Central memory CD4-positive, alpha-beta T cell (primary cell): ENCODE measurements around the gene TBC1D2.

ENCODE experiments used
- DNase-seq: peaks from one replicate; pipeline ENCODE4 v3.0.0; 2022

The TBC1D2 gene

DNA sequence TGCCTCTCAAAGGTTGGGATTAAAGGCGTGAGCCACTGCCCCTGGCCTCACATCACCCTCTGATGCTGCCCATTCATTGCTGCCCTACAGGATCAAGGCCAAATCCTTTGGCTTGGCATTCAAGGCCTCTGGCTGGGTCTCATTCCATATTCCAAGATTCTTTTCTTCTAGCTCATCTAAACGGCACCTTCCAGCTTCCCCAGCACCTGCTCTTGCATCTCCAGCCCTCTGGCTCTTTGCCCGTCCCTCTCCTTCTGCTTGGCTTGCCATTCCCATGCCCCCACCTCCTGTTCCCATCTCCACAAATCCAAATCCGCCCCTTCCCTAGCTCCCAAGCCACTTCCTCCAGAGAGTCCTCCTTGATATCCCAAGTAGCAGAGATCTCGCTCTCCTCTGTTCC lies 96.1 kb downstream of the TBC1D2 start:
- no peak for DNase-seq

DNA sequence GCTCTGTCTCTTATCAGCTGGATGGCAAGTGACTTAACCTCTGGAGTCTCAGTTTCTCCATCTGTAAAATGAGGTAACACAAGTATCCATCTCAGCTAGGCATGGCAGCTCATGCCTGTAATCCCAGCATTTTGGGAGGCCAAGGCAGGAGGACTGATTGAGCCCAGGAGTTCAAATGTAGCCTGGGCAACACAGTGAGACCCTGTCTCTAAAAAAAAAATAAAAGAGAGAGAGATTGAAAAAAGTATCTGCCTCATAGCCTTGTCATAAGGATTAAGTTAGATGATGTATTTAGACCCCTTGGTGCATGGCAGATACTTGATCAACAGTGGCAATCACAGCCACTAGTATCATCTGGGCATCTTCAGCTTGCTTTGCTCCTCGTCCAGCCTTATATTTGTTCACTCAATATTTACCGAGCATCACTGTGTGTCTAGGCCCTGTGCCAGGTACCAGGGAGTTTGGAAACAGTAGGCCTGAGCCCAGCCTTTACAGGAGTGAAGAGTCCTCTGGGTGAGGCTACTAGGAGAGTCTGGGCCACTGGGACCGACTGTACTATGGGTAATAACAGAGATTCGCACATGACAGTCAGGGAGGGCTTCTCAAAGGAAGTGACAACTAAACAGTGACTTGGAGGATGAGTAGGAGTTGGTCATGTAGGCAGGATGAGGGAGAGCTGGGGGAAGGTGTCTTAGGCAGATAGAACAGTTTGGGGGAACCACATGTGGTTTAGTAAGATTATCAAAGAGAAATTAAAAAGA lies 97.2 kb downstream of the TBC1D2 start:
- DNase-seq, result no peak

DNA sequence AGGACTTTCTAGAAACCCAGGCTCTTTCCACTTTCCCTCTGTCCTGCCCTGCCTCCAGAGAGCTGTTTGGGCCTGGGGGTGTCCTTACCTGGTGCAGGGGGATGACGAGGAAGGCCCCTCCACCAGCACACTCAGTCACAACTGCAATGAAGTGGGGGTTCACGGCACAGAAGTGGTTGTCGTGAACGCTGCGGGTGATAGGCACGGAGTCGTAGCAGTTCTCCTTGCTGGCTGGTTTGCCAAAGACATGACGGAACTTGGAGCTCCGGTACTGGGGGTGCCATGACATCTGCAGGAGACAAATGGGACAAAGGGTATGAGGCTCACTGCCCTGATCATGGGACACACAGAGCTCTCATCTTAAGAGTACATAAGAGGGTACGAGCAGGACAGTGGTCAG lies 98.1 kb downstream of the TBC1D2 start:
- no peak for DNase-seq

DNA sequence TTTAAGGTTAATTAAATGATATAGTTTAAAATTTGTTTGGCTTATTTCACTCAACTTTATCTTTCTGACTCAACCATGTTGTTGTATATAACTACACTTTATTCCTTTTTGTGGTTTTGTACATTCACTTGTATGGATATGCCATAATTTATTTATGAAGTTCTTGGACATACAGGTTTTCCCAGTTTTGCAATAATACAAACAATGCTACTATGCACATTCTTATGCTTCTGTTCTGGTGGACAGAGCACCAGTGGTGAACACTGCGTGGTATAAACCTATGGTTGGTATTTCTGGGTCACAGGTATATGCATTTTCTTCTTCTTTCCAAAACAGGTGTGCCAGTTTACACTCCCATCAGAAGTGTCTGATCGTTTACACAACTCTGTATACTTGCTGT lies 100.8 kb downstream of the TBC1D2 start:
- no peak for DNase-seq

DNA sequence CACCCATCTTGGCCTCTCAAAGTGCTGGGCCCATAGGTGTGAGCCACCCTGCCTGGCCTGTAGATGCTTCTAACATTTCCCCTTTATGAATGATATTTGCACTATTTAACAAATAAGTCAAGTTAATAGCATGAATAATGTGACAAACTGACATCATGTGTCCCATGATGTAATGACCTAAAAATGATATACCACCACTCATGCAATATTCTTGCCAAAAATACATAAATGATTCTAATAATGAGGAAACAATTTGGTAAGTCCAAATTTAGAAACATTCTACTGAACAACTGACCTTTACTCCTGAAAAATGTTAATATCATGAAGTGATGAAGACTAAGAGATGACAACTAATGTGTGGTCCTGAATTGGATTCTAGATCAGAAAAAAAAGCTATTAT lies 102.9 kb downstream of the TBC1D2 start:
- DNase-seq, result no peak

DNA sequence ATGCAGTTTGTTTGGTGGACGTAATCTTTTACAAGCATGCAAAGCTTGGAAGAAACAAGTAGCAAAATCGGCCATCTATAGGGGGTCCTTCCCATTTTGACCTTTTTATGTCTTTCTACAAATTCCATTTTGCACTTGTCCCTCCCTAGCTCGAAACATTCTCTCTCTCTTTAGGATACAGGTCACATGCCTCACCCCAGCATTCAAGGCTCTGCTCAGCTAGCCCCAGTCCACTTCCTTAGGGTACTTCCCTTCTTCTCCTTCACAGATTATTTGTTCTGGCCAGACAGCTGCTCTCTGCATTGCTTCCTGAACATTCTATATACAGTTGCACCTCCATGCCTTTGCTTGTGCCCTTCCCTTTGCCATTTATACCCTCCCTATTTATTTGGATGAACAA lies 104.7 kb downstream of the TBC1D2 start:
- DNase-seq, result no peak

DNA sequence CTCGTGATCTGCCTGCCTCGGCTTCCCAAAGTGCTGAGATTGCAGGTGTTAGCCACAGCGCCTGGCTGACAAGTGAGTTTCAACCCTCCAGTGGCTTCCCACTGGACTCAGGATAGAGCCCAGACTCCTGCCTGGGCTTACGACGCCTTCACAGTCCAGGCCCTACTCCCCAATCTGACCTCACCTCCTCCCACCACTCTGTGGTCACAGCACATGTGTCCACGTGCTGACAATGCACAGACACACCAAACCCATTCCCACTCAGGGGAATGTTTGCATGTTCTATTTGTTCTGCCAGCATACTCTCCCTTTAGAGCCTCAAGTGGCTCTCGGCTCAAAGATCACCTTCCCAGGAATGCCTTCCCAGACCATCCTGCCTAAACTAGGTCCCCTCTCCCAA lies 105.3 kb downstream of the TBC1D2 start:
- no peak for DNase-seq

DNA sequence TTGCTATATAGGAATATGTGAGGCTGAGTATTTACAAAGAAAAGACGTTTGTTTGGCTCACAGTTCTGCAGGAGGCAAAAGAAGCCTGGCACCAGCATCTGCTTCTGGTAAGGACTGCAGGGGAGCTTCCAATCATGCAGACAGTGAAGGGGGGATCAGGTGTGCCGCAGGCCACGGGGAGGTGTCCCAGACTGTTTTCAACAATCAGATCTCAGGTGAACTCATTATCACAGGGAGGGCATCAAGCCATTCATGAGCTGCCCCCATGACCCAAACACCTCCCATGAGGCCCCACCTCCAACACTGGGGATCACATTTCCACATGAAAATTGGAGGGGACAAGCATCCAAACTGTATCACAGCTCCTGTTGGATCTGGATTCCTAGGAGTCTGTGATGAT lies 106.0 kb downstream of the TBC1D2 start:
- no peak for DNase-seq
